Measurements from ENCODE around the gene EXOC7. TPM values are rescaled to one million over a fixed set of nuclear protein-coding genes. Genes with fewer than 3 reads are reported as not detected.

The EXOC7 gene
- 92.2 and 94.1 TPM in 2 replicates for total RNA-seq

GRCh38 chr17:76103274-76104139, at the start of gene EXOC7:
EXOC7 (minus strand) TSS chr17:76103787; CDS start chr17:76103692, 95 bp downstream.

GRCh38 chr17:76141212-76142038, 37.8 kb upstream of the EXOC7 start, which contains the start of gene FOXJ1:
FOXJ1 (minus strand) TSS chr17:76141245; CDS start chr17:76140395, 850 bp downstream.

GRCh38 chr17:76078860-76079534, 24.6 kb downstream of the EXOC7 start, which contains the start of gene ZACN:
ZACN (plus strand) TSS chr17:76079182; CDS start chr17:76079265, 83 bp downstream.

GRCh38 chr17:76074390-76075363, 28.9 kb downstream of the EXOC7 start, which contains the start of gene GALR2:
GALR2 (plus strand) TSS chr17:76074781; CDS start chr17:76074884, 103 bp downstream.

GRCh38 chr17:76072148-76072858, 31.3 kb downstream of the EXOC7 start, which contains the start of gene SRP68:
SRP68 (minus strand) TSS chr17:76072517; CDS start chr17:76072491, 26 bp downstream.

Small RNAs within 50 kb of the gene (small RNA-seq; reads per million reads assigned to genes)
- gene MIR6868: 2.2 reads per million, percentile 74 among the genes with 10 or more reads in this experiment

Other genes with a start within 250 kb of the EXOC7 start
- gene WBP2, start 248.5 kb downstream of the EXOC7 start, total RNA-seq: 25.1 and 46.8 TPM in 2 replicates
- 36.8 and 50.0 TPM in 2 replicates for gene TRIM47, start 225.2 kb downstream of the EXOC7 start, total RNA-seq
- 14.7 and 20.3 TPM in 2 replicates for gene TRIM65, start 206.8 kb downstream of the EXOC7 start, total RNA-seq
- gene MRPL38, start 198.9 kb downstream of the EXOC7 start, total RNA-seq: 21.3 and 27.6 TPM in 2 replicates
- 8.9 and 9.5 TPM in 2 replicates for gene FBF1, start 162.7 kb downstream of the EXOC7 start, total RNA-seq
- gene ACOX1, start 124.6 kb downstream of the EXOC7 start, total RNA-seq: 55.3 and 57.4 TPM in 2 replicates
- 16.2 and 20.1 TPM in 2 replicates for gene TEN1, start 124.5 kb downstream of the EXOC7 start, total RNA-seq
- 0.78 and 0.97 TPM in 2 replicates for gene CDK3, start 102.9 kb downstream of the EXOC7 start, total RNA-seq
- 0.11 and 0.13 TPM in 2 replicates for gene EVPL, start 76.5 kb downstream of the EXOC7 start, total RNA-seq
- 31.9 and 33.6 TPM in 2 replicates for gene SRP68, start 31.3 kb downstream of the EXOC7 start, total RNA-seq
- gene GALR2, start 29.0 kb downstream of the EXOC7 start, total RNA-seq: 0.11 TPM in 1 of 2 replicates, not detected in the other
- gene ZACN, start 24.6 kb downstream of the EXOC7 start, total RNA-seq: under 0.01 TPM in 1 of 2 replicates, not detected in the other
- not detected in 2 replicates for gene FOXJ1, start 37.5 kb upstream of the EXOC7 start, total RNA-seq
- 0.26 and 0.76 TPM in 2 replicates for gene RNF157, start 136.7 kb upstream of the EXOC7 start, total RNA-seq
- gene UBALD2, start 161.6 kb upstream of the EXOC7 start, total RNA-seq: 3.2 and 3.4 TPM in 2 replicates
- gene QRICH2, start 204.5 kb upstream of the EXOC7 start, total RNA-seq: 2.3 and 2.4 TPM in 2 replicates

Data from articular chondrocyte of knee joint (primary cell).